IMR-90 (cell line): ENCODE results near the gene EMD. TPM values are rescaled to one million over a fixed set of nuclear protein-coding genes. Genes with fewer than 3 reads are reported as not detected.

ENCODE experiments used
- BHLHE40 ChIP-seq: fragments of 150-350 bp; IDR thresholded peaks from 2 replicates; pipeline ENCODE4 v1.6.1; 2016; ENCODE audit warnings: mild to moderate bottlenecking, low read depth, low read length
- CEBPB ChIP-seq: IDR thresholded peaks from 2 replicates; pipeline ENCODE4 v1.6.1; 2012; ENCODE audit warnings: low read depth, low read length, improper control_type of control experiment
- CHD1 ChIP-seq: IDR thresholded peaks from 2 replicates; pipeline ENCODE4 v1.6.1; 2012; ENCODE audit warnings: low read depth, low read length, improper control_type of control experiment
- ELK1 ChIP-seq: fragments of 150-350 bp; IDR thresholded peaks from 2 replicates; pipeline ENCODE4 v1.6.1; 2016; ENCODE audit warnings: low read depth, mild to moderate bottlenecking, low read length, moderate library complexity, borderline replicate concordance
- POLR2A ChIP-seq: IDR thresholded peaks from 2 replicates; pipeline ENCODE4 v1.6.1; 2012; ENCODE audit warnings: mild to moderate bottlenecking, low read depth, low read length
- RFX5 ChIP-seq: IDR thresholded peaks from 2 replicates; pipeline ENCODE4 v1.8.0; 2012; ENCODE audit warnings: low read depth, mild to moderate bottlenecking, low read length, moderate library complexity
- SMC3 ChIP-seq: fragments of 150-350 bp; IDR thresholded peaks from 2 replicates; pipeline ENCODE4 v1.6.1; 2016; ENCODE audit warnings: low read depth, mild to moderate bottlenecking, antibody characterized with exemption, low read length, moderate library complexity
- polyA plus RNA-seq, 3 experiments: library from polyadenylated mRNA; depleted of rRNA; stranded (reverse); fragments of >200 nt; gene quantifications; 2 replicates each; pipeline ENCODE4 v1.2.3, GENCODE V29; 2012; ENCODE audit warnings: low replicate concordance in 1 of 3
- total RNA-seq: library from RNA; depleted of rRNA; stranded (reverse); fragments of >200 nt; gene quantifications from 2 replicates; pipeline ENCODE4 v1.2.3, GENCODE V29; 2012
- TF ChIP-seq, protein P1 (sequence below): fragments of 150-350 bp; IDR thresholded peaks from 2 replicates; pipeline ENCODE4 v1.6.1; 2017; ENCODE audit warnings: mild to moderate bottlenecking, antibody characterized with exemption, low read length, low read depth

The EMD gene
- total and polyA plus RNA-seq, 2 of the 4 experiments (the other 2 are of a cell fraction), result 9.9 to 80.6 TPM

DNA sequence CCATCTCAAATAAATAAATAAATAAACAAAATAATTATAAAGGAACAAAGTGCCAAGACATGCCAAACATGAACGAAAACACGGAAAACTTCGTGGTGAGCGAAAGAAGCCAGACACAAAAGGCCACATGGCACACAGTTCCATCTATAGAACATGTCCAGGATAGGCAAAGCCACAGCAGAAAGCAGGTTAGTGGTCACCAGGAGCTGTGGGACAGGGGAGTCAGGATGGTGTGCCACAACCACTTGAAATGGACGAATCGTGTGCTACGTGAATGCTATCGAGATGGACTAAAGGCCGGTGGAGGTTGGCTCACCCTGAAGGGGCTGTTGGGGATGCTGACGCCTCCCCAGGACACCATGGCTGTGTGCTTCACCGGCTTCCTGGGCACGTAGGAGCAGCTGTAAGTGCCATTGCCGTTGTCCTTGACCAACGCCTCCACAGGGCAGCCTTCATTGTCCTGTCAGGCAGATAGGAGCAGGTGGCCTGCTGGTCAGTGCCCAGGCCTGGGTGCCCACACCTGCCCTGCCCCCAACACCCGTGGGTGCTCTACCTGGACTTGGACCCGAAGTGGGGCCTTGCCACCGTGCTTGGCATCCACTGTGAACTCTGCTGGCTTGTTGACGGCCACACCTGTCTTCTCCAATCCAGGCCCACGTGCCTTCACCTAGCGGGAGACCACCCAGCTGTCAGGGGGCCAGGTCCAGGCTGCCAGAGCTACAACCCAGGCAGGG, 15.2 kb upstream of the EMD start (continued):
- no peak for TF ChIP-seq ELK1
- no peak for TF ChIP-seq SMC3
- TF ChIP-seq CEBPB, result no peak
- no peak for TF ChIP-seq BHLHE40
- no peak for TF ChIP-seq CHD1
- TF ChIP-seq, protein P1, sequence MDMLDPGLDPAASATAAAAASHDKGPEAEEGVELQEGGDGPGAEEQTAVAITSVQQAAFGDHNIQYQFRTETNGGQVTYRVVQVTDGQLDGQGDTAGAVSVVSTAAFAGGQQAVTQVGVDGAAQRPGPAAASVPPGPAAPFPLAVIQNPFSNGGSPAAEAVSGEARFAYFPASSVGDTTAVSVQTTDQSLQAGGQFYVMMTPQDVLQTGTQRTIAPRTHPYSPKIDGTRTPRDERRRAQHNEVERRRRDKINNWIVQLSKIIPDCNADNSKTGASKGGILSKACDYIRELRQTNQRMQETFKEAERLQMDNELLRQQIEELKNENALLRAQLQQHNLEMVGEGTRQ, result no peak
- no peak for TF ChIP-seq RFX5
- TF ChIP-seq POLR2A, result no peak
